HG02840 (cell line): ENCODE measurements around the gene GPR25.

Source experiments
- ATAC-seq: cut with Tn5 transposase; IDR thresholded peaks from one replicate; pipeline ENCODE4 v1.9.1; 2021; ENCODE audit warnings: mild to moderate bottlenecking, moderate library complexity, moderate number of reproducible peaks; ENCODE audit not compliant: unreplicated experiment, low FRiP score

Gene GPR25, protein sequence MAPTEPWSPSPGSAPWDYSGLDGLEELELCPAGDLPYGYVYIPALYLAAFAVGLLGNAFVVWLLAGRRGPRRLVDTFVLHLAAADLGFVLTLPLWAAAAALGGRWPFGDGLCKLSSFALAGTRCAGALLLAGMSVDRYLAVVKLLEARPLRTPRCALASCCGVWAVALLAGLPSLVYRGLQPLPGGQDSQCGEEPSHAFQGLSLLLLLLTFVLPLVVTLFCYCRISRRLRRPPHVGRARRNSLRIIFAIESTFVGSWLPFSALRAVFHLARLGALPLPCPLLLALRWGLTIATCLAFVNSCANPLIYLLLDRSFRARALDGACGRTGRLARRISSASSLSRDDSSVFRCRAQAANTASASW

DNA sequence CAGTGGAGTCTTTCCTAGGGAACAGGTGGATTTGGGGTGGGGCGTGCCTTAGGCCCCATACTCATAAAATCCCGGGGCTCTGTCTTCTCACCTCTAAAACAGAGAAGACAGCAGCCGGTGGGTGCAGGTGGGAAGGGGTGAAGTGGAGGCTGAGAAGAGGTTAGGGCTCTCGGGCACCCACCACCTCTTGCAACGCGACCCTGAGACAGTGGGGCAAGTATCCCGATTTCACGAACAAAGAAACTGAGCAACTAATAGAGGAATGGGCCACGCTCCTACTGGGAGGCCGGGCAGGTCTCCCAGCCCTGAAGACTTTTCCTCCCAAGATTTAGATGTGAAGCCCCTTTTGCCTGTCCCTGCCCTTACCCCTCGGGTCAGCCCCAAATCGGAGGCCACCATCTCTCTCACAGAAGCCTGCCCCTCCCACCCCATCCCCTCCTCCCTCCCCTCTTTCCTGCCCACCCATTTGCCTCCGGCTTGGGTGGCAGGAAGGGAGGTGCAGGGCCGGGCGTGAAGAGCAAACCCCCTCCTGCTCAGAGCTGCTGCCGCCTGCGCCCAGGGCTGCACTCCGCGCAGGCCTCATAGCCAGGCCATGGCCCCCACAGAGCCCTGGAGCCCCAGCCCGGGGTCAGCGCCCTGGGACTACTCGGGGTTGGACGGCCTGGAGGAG is at the start of gene GPR25:
GPR25 (plus strand) TSS at position 536 of the 670 bp plus-strand sequence; CDS start at position 593, 57 bp downstream.
- no peak for ATAC-seq

DNA sequence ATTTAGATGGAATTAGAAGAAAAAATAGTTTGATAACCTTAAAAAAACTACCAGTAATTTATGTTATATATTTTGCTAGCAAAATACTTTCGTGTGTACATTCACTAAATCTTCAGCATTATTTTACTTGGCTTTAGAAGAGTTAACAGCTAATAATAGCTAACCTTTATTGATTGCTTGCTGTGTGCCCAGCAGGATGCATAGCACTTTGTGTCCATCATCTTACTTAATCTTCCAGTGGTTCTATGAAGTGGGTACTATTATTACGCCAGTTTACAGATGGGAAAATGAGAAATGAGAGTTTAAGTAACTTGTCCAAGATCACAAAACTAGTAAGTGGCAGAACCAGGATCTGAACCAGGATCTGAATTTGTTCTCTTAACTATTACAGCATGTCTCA is 41.7 kb upstream of the GPR25 start:
- no peak for ATAC-seq

DNA sequence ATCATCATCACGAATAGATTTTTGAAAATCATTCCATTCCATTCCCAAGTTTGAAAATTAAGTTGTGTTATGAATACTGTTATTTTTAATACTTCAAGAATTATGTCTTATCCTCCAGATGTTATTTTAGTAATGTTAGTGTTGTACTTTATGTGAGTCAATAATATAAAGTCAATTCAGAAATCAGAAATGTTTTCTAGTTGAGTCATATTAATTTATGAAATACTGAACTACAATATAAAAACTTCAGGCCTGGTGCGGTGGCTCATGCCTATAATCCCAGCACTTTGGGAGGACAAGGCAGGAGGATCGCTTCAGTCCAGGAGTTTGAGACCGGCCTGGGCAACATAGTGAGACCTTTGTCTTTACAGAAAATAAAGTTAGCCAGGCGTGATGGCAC is 38.4 kb upstream of the GPR25 start:
- no peak for ATAC-seq

GRCh38 chr1:200836213-200836612 is 36.6 kb upstream of the GPR25 start:
- no peak for ATAC-seq

DNA sequence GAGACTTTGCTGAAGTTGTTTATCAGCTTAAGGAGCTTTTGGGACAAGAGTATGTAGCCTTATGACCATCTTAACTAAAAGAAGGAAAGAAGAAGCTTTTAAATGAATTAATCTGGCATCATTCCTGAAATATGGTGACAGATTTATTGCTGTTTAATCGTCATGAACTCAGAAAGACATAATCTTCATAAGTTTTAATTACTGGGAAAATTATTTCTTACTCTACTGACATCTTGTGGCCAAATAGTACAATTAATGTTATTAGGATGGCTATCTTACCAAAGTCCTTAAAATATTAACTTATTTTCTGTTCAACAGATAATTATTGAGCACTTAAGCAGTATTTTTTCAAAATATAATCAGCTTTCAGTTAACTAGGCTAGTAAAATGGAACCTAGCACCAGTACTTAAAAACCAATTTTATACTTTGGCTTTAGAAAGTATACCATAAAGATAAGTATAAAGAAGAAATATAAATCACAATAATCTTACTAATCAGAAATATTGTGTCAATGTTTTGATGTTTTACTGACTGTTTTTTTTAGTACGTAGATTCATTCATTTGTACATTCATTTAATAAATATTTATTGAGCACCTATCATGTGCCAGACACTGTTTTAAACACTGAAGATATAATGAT is 34.7 kb upstream of the GPR25 start:
- no peak for ATAC-seq

- ATAC-seq = no peak
Measured at GRCh38 chr1:200838676-200839445, 33.9 kb upstream of the GPR25 start.

DNA sequence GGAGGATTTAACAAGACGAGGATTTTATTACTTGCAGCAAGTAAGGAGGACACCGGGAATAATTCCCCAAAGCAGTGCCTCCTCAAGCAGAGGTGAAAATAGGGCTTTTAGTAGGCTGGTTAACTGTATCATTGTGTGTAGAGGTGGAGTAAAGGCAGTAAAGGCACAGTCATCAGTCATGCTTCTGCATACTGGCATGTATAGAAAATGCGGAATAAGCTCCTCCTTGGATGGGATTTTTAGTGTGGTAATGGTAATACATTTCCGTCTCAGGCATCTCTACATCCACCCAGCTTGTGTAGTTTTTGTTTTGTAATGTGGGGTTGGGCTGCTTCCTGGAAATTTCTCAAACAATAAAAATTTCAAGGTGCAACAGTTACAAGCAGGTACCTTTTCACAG is 27.4 kb upstream of the GPR25 start:
- ATAC-seq = no peak

- no peak for ATAC-seq
Measured at GRCh38 chr1:200846398-200846797, 26.4 kb upstream of the GPR25 start.

- no peak for ATAC-seq
Measured at GRCh38 chr1:200849430-200849829, 23.4 kb upstream of the GPR25 start.

GRCh38 chr1:200850554-200850953 is 22.2 kb upstream of the GPR25 start:
- ATAC-seq = no peak

GRCh38 chr1:200856716-200857357 is 15.9 kb upstream of the GPR25 start:
- no peak for ATAC-seq

DNA sequence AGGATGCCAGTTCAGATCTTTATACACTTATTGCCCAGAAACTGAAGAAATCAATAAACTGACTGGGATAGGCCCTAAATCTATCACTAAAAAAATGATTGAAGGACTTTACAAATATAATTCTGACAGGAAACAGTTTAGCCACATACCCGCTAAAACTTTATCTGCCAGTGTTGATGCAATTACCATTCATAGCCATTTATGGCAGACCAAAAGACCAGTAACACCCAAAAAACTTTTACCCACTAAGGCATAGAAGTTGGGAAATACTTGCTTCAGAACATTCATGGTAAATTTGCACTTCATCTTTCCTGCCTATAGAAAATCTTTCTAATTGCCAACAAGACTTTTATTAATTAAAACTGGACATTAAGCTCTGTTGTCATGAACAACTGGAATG is 15.0 kb upstream of the GPR25 start:
- no peak for ATAC-seq

DNA sequence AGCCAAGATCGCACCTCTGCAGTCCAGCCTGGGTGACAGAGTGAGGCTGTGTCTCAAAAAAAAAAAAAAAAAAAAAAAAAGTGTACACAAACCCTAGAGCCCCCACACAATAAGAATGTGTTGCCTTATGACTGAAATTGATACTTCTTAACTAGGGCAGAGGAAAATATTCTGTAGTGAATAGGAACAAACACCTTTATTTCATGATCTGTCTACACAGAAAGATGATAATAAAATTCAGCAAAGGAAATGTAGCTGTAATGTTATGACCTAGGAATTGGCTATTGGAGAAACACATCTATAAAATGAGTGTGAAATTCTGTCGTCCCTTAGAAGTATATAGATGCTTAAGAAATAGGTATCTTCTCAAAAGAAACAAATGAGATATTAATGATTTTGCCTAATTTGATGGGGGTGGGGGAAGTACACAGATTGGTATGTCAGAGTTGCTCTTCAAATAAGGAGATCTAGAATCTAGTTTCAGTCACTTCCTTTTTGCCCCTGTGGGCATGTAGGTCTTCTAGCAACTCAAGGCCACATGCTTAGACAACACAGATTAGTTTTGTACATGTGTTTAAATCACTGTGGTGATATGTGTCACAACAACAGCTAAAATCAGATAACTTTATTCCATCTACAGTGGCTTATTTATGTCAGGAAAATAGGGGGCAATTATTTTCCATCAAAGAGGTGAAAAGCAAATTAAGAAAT is 10.7 kb upstream of the GPR25 start:
- ATAC-seq = no peak

GRCh38 chr1:200862713-200863415 is 9.9 kb upstream of the GPR25 start:
- no peak for ATAC-seq

- ATAC-seq = no peak
Measured at GRCh38 chr1:200866116-200866515, 6.7 kb upstream of the GPR25 start.

GRCh38 chr1:200866521-200866920 is 6.3 kb upstream of the GPR25 start:
- ATAC-seq = peak; percentile 72

GRCh38 chr1:200867018-200867811 is 5.6 kb upstream of the GPR25 start:
- ATAC-seq = peak; percentile 10

GRCh38 chr1:200869376-200869752 is 3.4 kb upstream of the GPR25 start:
- no peak for ATAC-seq
